Glomerular endothelial cell (primary cell): Measurements from ENCODE around the gene SLC50A1. TPM values are rescaled to one million over a fixed set of nuclear protein-coding genes. Genes with fewer than 3 reads are reported as not detected.

ENCODE experiments used
- DNase-seq: peaks from one replicate; pipeline ENCODE4 v3.0.0-alpha.2; 2011; ENCODE audit warnings: low read depth, low spot score; ENCODE audit errors: extremely low read depth
- total RNA-seq: library from RNA; depleted of rRNA; stranded (reverse); fragments of >200 nt; gene quantifications from 2 replicates; pipeline ENCODE4 v1.2.3, GENCODE V29; 2015

SLC50A1 gene
- total RNA-seq: 21.0 and 29.1 TPM in 2 replicates

- peak; percentile 36 for DNase-seq
These were observed at the start of gene SLC50A1 for GRCh38 chr1:155135415-155136028. TSS of gene SLC50A1 (plus strand) at chr1:155135852. CDS start at chr1:155135912, 60 bp downstream.

DNA sequence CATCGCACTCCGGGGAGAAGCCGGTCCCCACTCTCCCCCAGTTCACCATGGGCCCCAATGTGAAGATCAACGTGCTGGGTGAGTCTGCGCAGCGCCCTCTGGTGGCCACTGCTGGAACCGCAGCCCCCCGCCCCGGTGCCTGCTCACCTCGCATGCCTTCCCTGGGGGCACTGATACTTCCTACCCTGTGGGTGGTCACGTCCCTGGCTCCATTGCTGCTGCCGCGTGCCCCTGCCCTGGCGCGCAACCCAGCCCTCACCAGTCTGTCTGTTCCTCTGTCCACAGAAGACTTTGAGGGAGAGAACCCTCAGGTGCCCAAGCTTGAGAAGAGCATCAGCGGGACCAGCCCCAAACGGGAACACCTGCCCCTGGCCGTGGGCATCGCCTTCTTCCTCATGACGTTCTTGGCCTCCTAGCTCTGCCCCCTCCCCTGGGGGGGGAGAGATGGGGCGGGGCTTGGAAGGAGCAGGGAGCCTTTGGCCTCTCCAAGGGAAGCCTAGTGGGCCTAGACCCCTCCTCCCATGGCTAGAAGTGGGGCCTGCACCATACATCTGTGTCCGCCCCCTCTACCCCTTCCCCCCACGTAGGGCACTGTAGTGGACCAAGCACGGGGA, 49.4 kb upstream of the SLC50A1 start:
- DNase-seq: no peak

GRCh38 chr1:155086856-155087535, 48.7 kb upstream of the SLC50A1 start:
- DNase-seq: no peak

- DNase-seq: no peak
These were observed 44.3 kb upstream of the SLC50A1 start for GRCh38 chr1:155091071-155092051.

- no peak for DNase-seq
These were observed 43.5 kb upstream of the SLC50A1 start for GRCh38 chr1:155092131-155092530.

GRCh38 chr1:155092641-155093040, 43.0 kb upstream of the SLC50A1 start:
- DNase-seq: no peak

- no peak for DNase-seq
These were observed 41.6 kb upstream of the SLC50A1 start for GRCh38 chr1:155093911-155094621.

- DNase-seq: no peak
These were observed 41.1 kb upstream of the SLC50A1 start for GRCh38 chr1:155094622-155094948.

- no peak for DNase-seq
These were observed 36.3 kb upstream of the SLC50A1 start for GRCh38 chr1:155099331-155099730.

DNA sequence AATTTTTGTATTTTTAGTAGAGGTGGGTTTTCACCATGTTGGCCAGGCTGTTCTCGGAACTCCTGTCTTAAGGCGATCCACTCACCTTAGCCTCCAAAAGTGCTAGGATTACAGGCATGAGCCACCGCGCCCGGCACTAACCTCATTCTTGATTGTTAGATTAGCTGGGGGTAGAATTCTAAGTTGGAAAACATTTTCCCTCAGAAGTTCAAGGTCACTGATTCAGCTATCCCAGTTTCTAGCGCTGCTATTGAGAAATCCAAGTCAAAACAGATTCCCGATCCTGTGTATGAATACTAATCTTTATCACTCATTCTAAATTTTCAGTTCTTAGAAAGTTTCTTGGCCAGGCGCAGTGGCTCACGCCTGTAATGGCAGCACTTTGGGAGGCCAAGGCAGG, 32.3 kb upstream of the SLC50A1 start:
- no peak for DNase-seq

DNA sequence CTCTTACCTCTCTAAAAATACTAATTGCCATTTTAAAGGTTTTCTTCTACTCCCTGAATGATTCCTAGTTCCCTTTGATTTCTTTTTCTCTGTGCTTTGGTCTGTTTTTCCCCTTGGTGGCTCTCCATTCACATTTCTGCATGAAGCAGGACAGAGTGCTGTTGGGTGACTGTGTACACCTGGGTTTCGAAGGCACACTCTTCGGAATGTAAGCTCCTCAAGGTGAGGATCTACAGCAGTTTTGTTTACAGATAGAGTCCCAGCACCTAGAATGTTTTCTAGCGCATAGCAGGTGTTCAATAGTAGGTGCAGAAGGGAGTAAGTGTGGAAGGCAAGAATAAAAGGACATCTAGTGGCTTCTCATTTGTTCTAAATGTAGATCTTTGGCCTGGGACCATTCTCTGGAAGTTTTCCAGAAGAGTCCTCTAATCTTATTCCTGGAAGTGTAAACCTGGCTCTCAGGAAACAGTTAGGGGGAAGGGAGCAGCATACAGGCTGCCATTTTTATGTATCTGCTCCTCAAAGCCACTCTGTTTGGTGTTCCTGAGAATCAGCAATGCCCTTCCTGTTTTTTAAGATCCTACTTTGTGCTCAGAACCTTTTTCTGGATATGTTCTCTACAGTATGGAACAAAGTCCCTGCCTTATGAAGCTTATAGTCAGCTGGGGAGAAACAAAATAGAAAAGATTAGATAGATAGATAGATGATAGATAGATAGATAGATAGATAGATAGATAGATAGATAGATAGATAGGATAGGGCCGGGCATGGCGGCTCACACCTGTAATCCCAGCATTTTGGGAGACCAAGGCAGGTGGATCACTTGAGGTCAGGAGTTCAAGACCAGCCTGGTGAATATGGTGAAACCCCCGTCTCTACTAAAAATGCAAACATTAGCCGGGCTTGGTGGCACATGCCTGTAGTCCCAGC, 30.8 kb upstream of the SLC50A1 start:
- no peak for DNase-seq

DNA sequence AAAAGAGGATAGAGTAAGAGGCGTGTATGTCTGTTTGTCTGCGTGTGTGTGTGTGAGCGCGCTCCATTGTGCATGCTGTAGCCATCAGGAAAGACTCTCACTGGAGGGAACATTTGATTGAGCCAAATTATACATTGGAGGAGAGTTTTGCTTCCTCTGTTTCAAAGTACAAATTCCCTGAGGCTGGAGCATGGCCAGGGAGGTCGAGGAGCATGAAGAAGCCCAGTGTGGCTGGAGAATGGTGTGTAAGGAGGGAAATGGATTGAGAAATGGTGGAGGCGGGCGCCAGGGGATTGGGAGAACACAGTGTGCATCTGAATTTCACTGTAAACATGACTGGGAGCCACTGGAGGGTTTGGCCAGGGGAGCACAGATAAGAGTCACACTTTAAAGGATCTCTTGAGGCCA, 30.0 kb upstream of the SLC50A1 start:
- no peak for DNase-seq

DNA sequence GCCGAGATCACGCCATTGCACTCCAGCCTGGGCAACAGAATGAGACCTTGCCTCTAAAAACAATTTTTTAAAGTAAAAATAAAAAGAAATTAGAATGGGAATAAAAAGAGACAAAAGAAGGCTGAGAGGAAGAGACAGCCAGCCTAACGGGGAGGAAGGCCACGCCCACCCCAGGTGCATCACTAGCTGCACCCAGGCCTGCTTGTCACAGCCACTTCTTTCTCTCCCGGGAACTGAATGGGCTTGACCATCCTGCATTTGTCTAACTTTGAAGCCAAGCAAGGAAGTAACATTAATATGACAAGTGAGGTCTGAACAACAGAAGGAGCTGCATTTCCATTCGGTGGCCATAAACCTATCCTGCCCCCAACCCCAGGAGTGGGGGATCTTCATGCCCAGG, 28.8 kb upstream of the SLC50A1 start:
- no peak for DNase-seq

GRCh38 chr1:155107309-155108264, 28.1 kb upstream of the SLC50A1 start:
- no peak for DNase-seq

- no peak for DNase-seq
These were observed 27.4 kb upstream of the SLC50A1 start for GRCh38 chr1:155108296-155108695.

DNA sequence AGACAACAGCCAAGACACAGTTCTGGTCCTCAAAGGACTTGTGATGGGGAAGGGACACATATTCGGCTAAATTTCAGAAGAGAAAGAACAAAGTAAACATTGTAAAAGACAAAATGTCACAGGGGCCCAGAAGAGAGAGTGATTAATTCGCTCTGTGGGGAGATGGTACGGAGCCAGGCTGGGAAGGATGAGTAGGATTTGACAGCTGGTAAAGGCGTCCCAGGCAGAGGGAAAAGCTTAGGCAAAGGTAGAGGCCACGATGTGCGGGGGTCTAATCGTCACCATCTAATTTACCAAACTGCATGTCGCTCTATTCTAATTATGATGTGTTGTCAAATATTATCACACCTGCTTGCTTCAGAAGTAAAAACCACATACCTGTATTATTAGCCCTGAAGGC, 25.3 kb upstream of the SLC50A1 start:
- DNase-seq: no peak

GRCh38 chr1:155110826-155111225, 24.8 kb upstream of the SLC50A1 start:
- DNase-seq: no peak

GRCh38 chr1:155113450-155113980, 22.1 kb upstream of the SLC50A1 start:
- DNase-seq: no peak
